NCI-H82 treated with DMSO at 0.1 percent for 48 hours (cell line): ENCODE results near the gene YY1AP1.
"Not testable (repeated sequence)": the region's sequence is repeated elsewhere in the genome, so short reads cannot be mapped to it uniquely, and the experiment has no call there.

ENCODE experiments used
- DNase-seq: peaks from one replicate; lab custom pipeline; 2025; ENCODE audit not compliant: unreplicated experiment; lab: John Stamatoyannopoulos, UW

The YY1AP1 gene

DNA sequence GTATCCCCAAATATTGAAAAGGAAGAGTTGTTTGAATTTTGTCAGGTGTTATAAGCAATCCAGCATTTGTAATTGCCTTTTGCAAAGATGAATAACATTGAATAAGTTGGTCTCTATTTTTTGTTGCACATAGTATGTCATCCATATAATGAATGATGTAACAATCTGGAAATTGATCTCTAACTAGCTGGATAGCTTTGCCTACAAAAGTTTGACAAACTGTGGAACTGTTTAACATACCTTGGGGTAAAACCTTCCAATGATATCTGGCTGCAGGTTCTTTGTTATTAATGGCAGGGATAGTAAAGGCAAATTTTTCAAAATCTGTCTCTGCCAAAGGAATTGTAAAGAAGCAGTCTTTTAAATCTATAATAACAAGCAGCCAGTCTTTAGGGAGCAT, 8.0 kb upstream of the YY1AP1 start:
- DNase-seq, result no peak

DNA sequence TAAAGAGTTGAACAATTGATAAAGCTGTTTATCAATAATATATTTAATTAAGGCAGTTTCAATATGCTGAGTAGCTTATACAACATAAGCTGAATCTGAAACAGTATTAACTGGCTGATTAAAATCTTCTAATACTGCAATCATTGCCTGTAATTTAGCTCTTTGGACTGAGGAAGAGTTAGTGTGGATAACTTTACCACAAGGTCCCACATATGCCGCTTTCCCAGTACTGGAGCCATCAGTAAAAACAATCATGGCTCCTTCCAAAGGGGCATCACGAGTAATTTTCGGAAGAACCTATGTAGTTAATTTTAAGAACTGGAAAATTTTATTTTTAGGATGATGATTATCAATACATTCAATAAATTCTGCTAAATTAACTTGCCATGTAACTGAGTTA, 7.0 kb upstream of the YY1AP1 start:
- DNase-seq, result no peak

DNA sequence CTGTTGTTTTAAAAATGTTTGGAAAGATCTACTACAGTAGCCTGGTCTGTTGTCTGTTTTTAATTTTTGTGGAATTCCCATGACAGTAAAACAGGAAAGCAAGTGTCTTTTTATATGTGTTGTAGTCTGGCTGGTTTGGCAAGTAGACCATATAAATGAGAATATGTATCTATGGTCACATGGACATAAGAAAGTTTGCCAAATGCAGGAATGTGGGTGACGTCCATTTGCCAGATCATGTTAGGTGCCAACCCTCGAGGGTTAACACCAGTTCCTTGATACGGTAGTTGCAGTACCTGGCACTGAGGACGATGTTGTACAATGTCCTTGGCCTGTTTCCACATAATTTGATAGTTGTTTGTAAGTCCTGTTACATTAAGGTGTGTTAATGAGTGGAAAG, 6.5 kb upstream of the YY1AP1 start:
- no peak for DNase-seq

DNA sequence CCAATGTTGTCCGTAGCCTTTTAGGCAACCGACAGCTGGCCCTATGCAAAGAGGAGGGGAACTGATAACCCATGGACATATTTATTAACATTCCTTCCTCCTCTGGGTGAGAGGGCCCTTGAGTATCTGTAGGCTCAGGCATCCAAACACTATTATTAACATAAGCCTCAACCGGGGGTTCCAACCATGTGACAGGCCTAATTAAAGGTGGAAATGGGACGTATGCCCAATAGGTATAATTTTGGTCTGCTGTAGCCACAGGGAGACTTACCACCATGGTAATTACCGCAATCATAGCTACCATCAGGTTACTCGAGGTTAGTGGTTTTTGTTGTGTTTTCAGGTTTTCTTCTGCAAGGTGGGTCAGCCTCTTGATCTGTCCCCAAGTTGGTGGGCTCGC, 5.6 kb upstream of the YY1AP1 start:
- no peak for DNase-seq

DNA sequence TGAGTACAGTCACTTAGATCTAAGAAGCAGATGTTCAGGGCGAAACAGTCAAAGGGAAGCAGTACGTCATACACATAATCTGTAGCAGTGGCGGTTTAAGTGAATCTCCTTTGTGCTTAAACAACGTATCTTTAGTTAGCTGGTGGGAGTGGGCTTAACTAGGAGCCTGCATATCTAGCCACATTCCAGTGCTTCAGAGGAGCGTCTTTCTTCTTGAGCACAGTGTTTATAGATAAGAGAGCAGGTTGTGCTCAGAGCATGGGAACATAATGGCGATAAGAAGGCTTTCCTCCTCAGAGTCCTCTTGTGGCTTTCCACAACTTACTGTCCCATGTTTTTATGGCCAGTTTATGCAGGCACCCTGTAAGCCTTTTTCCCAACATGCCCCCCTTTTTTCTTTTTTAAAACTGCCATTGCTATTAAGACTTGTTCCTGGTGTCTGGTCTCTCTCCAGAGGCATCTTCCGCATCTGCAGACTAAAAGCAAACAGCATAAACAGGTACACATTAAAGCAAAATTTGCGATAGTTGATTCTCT, 3.5 kb upstream of the YY1AP1 start:
- peak; percentile 98 for DNase-seq

DNA sequence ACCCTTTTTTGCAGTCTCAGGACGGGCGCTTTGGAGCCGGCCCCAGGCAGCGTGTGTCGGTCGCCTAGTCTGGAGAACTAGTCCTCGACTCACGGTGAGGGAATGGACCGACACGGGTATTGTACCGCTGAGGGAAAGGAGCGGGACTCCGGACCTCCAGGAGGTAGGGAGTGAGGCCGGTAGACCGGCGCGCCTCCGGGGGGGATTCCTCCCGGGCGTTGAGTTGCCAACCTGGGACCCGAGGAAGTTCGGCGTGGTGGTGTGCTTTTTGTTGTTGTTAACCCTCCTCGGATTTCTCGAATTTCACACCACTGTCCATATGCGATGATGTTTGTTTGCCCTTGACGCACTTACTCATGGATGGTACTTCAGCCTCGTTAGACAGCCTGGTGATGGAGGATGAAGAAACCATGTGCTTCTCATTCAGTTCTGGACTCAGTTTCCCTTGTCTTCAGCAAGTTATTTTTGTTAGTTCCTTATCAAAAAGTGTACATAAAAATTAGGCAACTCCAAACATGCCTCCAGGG, 570 bp upstream of the YY1AP1 start, which contains the start of gene DAP3:
DAP3 (plus strand) TSS at position 11 of the 527 bp plus-strand sequence. CDS start 20,689 bp downstream, outside the sequence.
- DNase-seq, result not testable (repeated sequence)

DNA sequence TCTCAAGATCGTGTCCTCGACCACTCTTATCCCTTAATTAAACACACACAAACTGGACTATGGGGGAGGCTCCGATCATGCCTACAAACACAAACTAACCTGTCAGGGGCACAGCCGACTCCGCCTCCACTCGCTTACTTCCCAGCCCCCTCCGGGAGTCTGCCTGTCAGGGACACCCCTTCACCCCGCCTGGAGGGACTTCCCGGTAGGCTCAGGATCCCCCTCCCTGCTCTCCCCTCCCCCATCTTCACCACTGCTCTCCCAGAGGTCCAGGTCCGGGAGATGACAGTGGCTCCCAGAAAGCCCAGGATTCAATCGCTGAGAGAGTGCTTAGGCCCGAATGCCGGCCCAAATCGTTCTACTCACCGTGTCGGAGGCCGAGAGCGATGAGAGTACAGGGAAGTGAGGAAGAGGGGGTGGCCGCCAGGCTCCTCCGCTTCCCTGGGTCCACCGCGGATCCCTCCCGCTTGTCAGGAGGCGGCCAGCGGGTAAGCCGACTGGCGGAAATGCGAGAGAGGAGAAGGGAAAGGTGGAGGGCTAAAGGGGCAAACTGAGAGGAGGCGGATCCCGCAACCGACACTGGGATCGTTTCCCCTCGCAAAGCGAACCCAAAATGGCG, 760 bp downstream of the YY1AP1 start:
- DNase-seq, result not testable (repeated sequence)

DNA sequence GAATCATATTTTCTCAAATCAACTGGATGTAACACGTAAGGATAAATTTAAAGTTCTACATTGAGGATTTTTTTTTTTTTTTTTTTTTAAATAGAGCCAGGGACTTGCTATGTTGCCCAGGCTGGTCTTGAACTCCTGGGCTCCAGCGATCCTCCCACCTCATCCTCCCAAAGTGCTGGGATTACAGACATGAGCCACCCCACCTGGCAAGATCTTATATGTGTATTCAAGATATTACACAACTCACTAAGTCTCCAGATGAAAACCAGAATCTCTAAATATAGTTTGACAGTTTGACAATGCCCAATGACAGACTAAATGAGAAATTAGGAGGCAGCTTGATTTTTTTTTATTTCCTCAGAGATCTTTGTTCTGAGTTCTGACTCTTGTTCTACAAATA, 6.8 kb downstream of the YY1AP1 start:
- DNase-seq, result no peak

DNA sequence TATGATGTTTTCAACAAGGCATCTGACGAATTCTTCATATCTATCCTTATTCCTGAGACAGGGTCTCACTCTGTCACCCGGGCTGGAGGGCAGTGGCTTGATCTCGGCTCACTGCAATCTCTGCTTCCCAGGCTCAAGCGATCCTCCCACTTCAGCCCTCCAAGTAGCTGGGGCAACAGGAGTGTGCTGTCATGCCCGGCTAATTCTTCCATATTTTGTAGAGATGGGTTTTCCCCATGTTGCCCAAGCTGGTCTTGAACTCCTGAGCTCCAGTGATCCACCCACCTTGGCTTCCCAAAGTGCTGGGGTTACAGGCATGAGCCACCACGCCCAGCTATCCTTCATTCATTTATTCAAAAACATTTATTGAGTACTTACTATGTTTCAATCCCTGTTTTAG, 8.0 kb downstream of the YY1AP1 start:
- no peak for DNase-seq

DNA sequence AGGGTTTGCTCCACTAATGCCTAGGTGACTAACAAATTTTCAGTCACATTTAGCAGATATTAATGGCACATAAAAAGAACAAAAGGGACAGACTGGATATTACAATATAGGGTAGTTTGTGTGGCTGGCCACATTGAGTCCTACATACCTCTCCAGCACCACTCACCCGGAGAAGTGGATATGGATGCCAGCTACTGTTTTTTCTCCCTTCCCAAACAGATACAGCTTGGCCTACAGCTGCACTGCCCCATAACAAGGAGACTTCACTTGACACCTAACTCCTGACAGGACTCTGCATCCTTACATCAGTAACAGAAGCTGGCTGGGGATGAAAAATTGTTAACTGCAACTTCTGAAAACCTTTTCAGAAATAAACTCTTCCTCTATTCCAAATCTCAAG, 9.6 kb downstream of the YY1AP1 start:
- DNase-seq, result not testable (repeated sequence)

DNA sequence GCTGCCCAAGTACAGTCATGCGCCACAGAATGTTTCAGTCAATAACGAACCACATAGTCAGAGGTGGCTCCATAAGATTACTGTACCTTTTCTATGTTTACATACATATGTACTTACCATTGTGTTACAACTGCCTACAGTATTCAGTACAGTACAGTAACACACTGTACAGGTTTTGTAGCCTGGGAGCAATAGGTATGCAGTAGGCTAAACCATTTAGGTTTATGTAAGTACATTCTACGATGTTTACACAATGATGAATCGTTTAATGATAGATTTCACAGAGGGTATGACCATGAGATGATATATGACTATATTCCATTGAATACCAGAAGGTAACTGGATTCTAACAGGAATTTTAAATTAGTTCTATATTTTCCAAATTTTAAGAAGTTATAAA, 10.5 kb downstream of the YY1AP1 start:
- no peak for DNase-seq

DNA sequence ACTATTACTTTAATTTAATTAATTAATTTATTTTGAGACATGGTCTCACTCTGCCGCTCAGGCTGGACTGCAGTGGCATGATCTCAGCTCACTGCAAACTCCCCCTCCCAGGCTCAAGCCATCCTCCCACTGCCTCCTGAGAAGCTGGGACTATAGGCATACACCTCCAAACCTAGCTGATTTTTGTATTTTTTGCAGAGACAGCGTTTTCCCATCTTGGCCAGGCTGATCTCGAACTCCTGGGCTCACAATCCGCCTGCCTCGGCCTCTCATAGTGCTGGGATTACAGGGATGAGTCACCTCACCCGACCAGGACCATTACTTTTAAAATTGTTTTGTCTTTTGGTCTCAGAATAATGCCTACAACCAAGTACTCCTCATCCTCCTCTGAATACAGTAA, 15.6 kb downstream of the YY1AP1 start:
- DNase-seq, result no peak

DNA sequence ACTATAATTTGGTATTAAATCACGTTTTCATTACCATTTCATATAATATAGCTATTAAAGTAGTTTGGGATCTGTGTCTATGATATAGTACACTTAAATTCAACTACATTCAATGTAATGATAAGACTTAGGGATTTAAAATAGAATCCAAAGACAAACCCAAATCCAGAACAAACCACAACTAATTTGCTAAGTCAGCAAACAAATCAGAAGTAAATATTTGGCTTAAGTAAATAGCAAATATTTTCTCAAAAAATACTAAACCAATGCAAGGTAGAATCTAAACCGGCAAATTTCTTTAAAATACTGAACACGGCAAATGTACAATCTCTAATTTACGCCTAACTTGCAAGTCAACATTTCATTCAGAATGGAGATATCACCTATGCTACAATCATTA, 16.8 kb downstream of the YY1AP1 start:
- DNase-seq, result no peak

DNA sequence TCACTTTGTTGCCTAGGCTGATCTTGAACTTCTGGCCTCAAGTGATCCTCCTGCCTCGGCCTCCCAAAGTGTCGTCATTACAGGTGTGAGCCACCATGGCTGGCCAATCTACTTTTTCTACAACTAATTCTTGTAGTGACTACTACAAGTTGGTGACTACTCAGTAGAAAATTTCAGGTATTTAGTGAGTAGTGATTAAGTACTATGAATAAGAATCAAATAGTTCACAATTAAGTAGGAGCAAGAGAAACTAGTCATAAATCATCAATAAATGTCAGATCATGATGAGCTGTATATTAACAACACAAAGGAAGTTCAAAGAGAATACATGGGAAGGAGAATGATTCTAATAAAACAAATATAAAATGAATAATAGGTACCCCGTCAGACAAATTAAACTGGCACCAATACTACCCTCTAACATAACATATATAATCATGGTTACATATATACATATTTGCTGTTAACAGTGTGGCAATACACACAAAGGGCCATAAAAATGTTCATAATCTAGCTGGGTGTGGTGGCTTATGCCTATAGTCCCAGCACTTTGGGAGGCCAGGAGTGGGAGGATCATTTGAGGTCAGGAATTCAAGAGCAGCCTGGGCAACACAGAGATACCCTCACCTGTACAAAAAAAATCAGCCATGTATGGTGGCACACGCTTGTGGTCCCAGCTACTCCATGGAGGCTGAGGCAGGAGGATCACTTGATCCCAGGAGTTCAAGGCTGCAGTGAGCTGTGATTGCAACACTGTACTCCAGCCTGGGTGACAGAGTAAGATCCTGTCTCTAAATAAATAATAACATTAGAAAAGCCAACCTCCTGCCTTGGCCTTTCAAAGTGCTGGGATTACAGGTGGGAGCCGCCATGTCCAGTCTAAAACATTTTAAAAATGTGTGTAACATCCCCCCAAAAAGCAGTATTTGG, 19.1 kb downstream of the YY1AP1 start:
- DNase-seq, result no peak

DNA sequence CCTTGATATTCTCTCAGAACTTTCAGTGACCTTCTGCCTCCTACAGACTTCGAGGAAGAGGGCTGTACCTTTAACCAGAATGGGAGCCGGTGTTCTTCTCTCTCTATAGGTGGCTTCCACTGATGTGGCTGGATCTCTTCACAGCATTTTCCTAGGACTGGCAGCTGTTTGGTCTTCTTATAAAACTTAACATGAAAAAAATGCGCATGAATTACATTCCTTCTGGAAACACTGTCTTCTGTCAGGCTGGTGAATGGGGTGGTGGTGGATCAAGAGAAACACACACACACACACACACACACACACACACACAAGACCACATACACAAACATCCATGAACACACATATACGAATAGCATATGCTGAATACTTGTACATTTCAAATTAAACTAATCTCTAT, 27.3 kb downstream of the YY1AP1 start:
- not testable (repeated sequence) for DNase-seq

DNA sequence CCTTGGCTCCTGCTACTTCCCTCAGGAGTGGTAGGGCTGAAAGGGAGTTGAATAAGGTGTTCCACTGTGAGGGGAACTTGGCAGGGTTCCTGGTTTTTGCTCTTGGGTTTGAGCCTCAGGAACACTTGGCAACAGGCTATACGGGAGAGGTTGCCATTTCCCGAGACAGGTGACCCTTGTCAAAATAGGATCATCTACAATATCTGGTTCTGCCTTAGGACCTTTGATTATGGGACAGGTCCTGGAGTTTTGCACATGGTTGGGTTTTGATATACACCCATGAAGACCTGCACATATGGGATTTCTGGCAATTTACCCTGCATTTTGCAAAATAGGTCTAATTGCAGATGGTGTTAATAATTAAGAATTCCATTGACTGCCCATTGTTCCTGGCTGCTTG, 31.1 kb downstream of the YY1AP1 start:
- DNase-seq, result no peak

DNA sequence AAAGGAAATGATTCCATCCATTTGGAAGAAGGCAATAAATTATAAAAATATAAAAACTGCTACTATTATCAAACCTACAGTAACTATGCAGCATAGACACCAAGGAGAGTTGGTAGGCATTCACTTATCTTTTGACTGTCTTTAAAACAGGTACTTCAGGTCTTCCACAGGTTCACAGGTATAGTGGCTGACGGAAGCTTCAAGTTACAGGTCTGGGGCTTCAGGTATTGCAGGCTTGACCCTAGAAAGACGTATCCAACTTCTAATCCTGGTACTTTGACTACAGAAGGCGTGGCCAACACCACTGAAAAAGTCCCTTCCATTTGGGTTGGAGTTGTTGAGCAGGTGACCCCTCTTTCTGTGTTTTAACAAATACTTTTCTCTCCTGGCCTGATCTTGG, 35.6 kb downstream of the YY1AP1 start:
- DNase-seq, result no peak

DNA sequence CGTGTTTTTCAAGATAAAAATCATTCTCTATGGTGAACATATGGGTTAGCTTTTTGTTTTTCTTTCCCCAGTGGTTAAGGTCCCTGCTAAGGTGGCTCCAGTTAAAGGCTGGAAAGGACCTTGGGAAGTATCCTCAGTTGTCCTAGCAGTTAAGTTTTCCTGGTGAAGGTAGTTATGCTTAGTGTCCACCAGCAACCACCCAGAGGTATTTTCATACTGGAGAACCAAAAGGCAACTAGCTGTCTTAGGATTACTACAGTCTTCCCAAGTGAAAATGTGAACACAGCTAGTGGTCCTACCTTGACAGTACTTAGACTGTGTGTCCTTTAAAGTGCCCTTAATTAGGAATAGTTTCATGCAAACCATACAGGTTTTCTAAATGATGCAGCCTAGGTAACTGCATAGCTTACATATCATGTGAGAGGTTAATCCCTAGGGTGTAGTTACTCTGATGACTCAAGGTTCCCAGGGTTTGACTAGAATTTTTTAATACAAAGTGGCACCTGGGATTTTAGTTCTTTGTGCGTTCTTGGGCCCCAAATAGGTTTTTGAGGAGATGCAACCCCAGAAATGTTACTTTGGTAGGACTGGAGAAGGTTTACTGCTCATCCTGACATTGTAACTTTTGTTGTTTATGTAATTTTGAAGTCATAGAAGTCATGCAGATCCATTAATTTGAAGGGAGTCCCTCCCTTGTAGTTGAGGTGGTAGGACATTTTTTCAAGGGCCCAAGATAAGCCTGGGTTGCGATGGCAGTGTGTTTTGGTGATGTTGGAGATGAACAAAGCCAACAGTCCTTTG, 36.5 kb downstream of the YY1AP1 start:
- DNase-seq, result no peak

DNA sequence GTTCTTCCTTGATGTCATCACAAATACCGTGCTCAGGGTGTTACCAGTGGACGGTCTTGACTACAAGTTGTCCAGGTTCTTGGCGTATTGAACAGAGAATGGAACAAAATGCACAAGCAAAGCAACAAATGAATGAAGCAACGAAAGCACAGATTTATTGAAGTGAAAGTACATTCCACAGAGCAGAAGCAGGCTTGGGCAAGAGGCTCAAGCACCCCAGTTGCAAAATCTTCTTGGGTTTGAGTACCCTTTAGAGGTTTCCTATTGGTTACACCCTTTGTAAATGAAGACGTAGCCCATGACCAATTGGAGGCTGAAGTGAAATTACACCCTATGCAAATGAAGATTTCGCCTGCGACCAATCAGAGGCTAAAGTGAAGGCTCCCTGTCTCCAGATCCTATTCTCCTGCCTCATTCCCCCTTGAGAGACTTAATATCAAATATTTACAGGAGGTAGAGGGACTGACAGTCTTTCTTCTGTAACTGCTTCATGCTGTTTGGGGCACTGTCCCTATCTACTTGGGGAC, 38.3 kb downstream of the YY1AP1 start:
- DNase-seq, result no peak

DNA sequence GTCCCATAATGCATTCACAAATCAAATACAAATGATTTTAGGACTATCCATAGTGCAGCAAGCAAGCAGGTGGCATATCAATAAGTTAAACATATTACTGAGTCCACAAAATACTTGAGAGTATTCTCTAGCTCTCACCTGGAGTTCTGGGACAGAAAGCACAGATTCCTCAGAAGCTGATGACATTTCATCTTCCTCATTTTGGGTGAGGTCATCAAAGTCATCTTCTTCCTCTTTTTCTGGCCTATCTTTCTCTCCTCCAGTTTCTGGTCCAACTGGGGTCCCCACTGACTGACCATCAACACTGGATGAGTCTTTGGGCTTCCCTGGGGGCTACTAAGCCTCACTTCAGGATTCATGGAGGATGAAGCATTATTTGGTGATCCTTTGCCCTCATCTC, 38.9 kb downstream of the YY1AP1 start:
- DNase-seq, result no peak
